HL-60/S4 treated with phorbol 12-myristate 13-acetate at 8.2 ng/mL for 4 days and 3 days (cell line): ENCODE measurements around the gene TMED10.
"Not testable (repeated sequence)": the region's sequence is repeated elsewhere in the genome, so short reads cannot be mapped to it uniquely, and the experiment has no call there.

Experiments
- in situ Hi-C: fragments of 300-500 bp; cut with MboI; formaldehyde crosslinking; loops from 2 replicates; pipeline ENCODE4 v1.15.0; 2022; ENCODE audit warnings: low sequenced_read_pairs

Gene TMED10

DNA sequence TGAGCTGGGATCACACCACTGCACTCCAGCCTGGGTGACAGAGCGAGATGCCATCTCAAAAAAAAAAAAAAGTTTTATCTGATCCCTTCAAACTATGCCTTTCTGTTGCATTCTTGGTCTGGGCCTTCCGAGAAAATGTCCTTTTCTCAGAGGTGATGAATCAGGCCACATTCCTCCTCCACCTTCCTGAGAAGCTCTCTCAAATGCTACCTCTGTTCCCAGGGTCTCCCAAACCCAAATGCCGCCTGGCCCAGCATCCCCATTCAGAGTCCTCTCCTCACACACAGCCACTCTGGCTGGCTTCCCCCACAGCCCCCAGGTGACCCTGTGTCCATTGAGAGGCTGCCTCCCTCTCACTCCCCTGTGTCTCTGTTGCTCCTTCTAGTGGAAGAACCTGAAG lies 19.7 kb upstream of the TMED10 start:
- in situ Hi-C loops = no loop called here

DNA sequence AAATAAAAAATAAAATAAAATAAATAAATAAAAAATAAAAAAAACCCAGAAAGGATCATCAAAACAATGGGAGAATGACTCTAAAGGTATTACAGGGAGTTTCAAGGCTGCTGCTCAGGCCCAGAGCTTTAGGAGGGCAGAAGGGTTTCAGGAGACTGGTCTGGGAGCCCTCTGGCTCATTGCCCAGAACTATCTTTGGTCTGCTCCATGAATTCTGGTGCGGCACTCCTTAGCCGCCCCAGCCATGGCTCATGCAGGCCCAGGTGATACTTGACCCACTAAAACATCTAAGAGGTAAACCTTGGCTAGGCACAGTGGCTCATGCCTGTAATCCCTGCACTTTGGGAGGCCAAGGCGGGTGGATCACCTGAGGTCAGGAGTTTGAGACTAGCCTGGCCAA lies 14.7 kb upstream of the TMED10 start:
- in situ Hi-C loops = no loop called here

DNA sequence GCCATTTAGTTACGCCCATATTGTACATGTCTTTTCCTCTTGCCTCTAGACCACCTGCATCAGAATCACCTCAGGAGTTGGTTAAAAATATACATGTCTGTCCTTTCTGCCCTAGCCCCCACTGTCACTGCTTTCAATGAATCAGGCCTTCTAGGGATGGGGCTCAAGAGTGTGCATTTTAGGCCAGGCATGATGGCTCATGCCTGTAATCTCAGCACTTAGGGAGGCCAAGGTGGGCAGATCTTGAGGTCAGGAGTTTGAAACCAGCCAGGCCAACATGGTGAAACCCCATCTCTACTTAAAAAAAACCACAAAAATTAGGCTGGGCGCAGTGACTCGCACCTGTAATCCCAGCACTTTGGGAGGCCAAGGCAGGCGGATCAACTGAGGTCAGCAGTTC lies 13.6 kb upstream of the TMED10 start:
- in situ Hi-C loops = no loop called here

DNA sequence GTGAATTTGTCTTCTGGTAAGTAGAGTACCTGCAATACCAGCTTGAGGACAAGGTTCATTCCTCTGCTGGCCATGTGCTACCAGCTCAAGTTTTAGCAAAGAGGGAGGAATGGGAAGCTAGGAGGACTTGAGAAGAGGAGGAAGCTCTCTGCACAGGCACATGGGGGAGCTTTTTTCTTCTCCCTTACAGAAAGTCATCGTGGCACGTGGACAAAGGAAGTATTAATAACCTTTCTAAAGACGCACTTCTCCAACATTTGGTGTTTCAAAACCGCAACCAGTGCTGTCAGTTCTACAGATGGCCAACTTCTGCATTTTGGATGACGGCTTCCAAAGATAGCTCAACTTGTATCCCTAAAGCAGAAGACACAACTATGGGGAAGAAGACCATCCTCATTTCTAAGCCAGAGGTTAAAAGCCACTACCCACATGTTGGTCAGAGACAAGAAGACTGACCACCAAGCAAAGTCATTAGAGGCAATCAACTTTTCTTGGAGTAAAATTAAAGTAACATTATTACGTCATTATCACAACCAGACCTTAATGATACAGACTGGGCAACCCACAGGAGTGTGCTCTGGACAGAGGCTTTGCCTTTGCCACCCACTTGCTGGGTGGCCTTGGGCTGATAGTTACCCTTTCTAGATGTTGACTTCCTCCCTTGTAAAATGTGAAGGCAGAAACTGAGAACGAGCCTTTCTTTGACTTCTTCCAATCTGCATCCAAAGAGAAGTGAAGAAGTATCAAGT lies 12.3 kb upstream of the TMED10 start:
- in situ Hi-C loops = no loop called here

DNA sequence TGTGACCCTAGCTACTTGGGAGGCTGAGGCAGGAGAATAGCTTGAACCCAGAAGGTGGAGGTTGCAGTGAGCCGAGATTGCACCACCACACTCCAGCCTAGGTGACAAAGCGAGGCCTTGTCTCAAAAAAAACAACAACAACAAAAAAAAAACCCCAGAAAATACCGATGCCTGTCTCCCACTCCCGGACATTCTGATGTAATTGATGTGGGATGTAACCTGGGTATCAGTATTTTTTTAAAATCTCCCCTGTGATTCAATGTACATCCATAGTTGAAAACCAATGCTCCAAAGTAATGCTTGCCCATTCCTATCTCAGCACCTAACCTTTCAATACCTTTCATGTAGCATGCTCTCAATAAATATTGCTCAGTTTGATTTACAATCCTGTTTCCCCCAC lies 11.7 kb upstream of the TMED10 start:
- in situ Hi-C loops = no loop called here

DNA sequence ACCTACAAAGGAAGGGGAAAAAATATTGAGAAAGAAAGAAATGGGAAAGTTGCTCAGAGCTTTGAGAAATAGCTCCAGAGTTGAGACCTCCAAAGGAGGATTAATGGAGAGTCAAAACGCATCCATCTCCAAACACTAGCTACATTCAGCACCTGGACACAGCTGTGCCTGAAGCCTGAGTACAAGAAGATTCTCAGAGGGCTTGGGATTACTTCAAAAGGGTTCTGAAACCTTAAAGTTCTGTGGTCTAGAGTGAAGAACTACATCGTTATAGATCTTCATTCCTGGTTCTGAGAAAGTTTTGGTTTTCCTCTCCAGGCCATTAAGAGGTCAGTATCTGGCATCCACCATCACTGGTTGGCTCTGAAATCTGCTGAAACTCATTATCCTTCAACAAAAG lies 10.5 kb upstream of the TMED10 start:
- in situ Hi-C loops = no loop called here

DNA sequence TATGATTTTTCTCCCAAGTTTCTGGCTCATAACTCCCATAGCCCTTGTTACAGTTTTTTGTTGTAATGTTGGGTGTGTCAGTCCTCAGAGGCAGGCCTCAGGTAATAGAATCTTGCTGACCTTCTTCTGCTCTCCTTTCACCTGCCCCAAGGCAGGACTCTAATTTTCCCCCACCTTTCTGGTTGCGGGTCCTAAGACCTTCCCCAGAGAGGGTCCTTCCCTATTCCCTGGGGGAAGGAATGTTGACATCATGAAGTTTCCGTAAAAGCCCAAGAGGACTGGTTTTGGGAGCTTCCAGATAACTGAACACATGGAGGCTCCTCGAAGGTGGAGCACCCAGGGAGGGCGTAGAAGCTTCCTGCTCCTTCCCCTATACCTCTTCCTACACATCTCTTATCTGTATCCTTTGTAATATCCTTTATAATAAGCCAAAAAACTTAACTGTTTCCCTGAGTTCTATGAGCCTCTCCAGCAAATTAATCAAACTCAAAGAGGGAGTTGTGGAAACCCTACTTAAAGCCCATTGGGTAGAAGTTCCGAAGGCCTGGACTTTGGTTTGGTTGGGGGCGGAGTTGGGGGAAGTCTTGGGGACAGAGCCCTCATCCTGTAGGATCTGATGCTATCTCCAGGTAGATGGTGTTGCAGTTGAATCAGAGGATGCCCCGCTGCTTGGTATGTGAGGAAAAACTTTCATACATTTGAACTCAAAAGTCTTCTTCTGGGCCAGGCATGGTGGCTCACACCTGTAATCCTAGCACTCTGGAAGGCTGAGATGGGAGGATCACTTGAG lies 9.0 kb upstream of the TMED10 start:
- in situ Hi-C loops = no loop called here

DNA sequence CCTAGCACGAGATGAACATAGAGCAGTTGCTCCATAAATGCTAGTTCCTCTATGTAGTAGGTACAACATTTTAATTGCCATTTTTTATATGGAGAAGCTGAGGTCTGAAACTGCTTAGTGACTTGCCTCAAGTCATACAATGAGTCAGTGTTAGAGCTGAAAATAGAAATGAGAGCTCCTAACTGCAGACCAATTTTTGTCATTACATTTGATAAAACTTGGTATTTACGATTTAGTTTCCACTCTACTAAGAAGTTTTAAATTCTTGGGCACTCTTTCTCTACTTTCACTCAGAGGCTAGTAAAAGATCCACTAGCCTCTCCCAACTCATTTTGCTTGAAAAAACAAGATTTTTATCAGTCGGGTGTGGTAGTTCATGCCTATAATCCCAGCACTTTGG lies 8.1 kb upstream of the TMED10 start:
- in situ Hi-C loops = no loop called here

DNA sequence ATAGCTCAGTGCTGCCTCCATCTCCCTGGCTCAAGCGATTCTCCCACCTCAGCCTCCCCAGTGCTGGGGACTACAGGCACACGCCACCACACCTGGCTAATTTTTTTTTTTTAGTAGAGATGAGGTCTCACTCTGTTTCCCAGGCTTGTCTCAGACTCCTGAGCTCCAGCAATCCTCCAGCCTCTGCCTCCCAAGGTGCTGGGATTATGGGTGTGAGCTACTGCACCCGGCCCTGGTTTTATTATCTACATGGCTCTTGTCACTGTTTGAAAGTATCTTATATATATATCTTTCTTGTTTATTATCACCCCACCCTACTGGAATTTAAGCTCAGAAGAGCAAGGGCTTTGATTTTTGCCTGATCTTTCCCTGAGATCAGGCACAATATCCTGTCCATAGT lies 7.6 kb upstream of the TMED10 start:
- in situ Hi-C loops = no loop called here

DNA sequence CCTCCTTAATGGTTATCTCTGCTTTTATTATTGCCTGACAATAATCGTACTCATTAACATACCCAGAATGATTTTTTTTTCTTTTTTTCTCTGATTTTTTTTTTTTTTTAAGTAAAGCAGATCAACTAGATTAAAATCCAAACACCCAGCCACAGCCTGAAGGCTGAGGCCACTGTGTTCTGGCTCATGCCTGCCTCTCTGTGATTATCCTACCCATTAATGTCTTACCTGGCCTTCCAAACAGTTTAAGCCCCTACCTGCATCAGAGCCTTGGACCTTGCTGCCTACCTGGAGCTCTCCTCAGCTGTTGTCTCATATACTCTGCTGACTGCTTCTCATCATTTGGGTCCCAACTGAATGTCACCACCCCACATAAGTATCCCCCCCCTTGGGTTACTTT lies 6.8 kb upstream of the TMED10 start:
- in situ Hi-C loops = no loop called here

DNA sequence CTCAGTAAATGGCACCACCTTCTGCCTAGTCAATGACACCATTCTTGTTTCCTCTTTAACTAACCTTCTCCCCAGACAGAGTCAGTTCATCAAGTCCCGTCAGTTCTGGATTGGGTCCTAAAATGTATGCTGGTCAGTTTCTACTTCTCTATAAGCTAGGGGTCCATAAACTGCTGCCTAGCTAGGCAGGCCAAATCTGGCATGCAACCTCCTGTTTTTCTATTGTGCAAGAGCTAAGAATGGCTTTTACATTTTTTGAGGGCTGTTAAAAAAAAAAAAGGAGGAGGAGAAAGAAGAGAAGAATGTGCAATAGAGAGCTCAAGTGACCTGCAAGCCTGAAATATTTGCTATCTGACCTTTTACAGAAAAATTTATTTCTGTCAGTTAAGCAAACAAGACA lies 6.4 kb upstream of the TMED10 start:
- in situ Hi-C loops = no loop called here

DNA sequence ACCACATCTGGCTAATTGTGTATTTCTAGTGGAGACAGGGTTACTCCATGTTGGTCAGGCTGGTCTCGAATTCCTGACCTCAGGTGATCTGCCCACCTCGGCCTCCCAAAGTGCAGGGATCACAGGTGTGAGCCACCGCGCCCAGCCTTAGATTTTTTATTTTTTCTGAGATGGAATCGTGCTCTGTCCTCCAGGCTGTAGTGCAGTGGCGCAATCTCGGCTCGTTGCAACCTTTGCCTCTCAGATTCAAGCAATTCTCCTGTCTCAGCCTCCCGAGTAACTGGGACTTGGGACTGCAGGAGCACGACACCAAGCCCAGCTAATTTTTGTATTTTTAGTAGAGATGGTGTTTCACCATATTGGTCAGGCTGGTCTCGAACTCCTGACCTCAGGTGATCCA lies 5.8 kb upstream of the TMED10 start:
- in situ Hi-C loops = not testable (repeated sequence)

DNA sequence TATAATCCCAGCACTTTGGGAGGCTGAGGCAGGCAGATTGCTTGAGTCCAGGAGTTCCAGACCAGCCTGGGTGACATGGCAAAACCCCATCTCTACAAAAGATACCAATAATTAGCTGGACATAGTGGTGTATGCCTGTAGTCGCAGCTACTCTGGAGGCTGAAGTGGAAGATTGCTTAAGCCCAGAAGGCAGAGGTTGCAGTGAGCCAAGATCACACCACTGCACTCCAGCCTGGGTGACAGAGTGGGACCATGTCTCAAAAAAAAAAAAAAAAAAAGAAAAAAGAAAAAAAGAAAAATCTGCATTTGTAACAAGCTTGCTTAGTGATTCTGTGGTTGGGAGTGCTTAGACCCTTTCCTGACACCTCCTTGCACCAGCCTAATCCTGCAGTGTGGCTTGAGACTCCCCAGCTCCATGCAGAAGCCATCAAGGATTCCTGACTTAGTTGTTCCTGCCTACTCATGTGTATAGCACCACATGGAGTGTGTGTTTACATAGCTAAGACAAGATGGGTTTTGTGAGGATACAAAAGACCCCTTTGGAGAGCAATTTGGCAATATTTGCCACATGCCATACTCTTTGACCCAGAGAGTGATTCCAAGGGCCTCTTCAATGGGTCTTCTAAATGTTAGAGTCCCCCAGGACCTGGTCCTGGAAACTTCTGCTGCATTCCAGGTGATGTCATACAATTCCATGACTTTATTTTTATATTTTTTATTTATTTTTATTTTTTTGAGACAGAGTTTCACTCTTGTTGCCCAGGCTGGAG lies 5.1 kb upstream of the TMED10 start:
- in situ Hi-C loops = no loop called here

DNA sequence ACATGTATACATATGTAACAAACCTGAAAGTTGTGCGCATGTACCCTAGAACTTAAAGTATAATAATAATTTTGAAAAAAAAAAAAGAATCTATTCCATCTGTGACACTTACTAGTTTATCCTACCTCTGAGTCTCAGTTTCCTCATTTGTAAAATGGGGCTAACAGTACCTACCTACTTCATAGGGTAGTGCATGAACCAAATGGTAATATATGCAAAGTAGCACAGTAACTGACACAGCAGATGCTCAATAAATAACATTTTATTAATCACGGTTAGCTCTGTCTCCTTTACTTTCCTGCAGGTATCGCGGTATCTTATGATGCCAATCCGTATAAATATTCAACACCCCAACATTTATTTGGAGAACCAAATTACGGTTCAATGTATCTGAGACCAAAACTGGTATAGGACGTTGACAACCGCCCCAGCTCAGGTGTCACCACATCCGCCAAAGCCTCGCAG lies 703 bp downstream of the TMED10 start:
- in situ Hi-C loops = no loop called here

DNA sequence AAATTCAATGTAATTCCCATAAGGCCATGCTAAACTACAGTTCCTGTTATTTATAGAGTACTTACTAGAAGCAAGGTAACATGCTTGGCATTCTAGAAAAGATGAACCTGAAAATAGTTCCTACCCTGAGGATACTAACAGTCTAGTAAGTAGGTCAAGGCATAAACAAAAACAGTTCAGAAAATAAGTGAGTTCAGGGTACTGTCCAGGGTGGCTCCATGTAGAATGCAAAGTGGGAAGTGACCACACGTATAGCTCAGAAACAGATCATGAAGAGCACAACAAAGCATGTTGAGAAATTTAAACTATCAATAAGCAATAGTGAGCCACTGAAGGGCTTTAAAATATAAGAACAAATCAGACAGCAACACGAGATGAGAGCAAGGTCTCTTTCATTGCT lies 2.3 kb downstream of the TMED10 start:
- in situ Hi-C loops = no loop called here

DNA sequence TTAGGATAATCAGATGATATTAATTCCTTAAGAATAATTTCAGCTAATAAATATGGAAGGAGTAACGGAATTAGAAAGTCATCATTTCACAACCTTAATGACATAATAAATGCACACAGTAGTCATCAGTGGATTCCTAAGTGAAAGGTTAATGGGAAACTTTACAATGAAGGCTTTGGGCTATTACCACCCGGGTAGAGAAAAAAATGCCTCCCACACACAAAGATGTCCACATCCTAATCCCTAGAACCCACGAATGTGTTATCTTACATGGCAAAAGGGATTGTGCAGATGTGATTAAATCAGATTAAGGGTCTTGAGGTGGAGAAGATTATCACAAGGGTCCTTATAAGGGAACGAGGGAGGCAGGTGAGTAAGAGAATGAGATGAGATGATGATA lies 5.6 kb downstream of the TMED10 start:
- in situ Hi-C loops = no loop called here

DNA sequence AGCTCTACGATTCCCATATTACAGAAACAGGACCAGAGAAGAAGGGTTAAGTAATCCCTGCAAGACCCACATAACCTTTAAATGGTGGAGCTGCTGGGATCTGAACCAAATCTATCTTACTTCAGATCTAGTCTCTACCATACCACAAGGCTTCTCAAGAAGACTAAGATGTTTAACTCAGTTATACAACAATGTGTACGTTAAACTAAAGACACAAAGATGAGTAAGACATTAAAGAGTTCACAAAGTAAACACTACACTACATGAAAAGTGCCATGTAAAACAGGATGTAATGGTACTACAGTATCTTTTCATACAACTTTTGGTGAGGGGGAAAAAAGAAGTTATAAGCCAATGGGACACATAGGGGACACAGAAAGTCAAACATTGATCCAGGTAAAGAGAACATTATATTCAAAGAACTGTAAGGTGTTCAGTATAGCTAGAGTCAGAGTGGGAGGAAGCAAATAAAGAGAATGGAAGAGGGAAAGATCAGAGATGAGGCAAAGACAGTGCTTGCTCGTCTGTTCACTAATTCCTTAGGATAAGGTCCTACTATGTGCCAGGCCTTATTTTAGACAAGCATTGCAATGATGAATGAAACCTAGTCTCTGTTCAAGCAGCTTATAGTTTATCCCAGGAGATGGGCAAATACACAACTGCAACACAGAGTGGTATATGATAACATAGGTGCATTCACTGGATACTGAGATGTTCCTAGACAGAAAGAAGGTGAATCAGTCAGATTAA lies 7.7 kb downstream of the TMED10 start:
- in situ Hi-C loops = no loop called here

DNA sequence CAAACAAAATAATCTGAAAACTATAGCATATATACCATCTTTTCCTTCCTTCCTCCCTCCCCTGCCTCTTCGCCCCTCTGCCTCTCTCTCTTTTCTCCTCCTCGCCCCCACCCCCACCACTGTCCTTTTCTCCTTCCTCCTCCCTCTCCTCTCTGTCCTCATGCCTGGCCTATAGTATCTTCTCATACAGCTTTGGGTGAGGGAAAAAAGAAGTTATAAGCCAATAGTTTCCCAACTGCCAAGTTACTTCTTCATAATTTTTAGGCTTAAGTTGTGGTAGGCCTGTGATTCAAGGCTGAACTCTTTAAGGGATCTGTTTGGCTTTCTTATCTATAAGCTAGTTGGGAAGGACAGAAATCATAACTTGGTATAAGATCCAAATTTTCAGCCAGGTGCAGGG lies 9.1 kb downstream of the TMED10 start:
- in situ Hi-C loops = no loop called here

DNA sequence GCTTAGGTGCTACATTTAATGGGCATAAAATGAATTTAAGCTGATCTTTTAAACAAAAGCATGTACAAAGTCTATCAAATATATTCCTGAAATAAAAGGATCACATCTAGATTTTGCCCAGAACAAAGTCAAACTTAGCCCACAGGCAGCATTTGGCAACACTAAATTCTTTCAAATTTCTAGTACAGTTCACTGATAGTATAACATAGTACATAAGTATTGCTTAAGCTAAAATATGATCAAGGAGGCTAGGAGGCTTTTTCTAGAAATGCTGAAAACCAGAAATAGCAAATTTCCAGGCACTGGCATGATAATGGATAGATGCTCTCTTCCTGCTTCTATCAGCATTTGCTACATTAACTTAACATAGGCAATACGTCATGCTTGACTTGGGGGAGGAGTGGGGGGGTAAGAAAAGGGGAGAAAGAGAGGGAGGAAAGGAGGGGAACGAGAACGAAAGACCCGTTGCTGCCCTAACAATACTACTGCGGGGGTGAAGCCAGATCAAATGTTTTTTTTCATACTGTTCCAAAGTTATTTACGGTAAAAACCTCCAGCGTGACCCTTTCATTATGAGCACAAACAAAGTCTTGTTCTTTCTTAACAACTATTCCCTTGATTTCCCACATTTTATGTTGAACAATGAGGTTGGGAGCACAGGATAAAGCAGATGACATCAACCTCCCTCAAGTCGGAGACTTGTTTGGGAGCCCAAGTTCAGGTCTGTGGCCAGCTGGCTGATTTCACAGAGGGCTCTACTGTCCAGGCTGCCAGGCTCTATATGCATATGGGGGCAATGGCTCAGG lies 10.6 kb downstream of the TMED10 start:
- in situ Hi-C loops = no loop called here

DNA sequence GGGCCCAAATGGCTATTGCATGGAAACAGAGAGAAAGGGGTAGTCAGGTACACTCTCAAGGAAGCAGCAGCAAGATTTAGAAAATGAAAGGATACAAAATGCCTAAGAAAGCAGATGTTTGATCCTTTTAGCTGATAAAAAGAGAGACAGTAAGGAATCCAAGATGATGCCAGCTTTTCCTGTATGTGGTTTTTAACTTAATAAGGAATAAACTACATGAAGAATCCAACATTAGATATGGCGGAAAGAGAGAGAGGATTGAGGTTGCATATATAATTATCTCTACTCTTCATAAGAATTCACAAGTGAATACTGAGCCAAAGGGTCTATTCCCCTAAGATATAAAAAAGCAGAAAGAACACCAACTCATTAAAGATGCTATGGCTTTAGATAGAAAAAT lies 11.6 kb downstream of the TMED10 start:
- in situ Hi-C loops = no loop called here
